ENCODE results near the gene SP6.

The SP6 gene

GRCh38 chr17:47840001-47840741, 10.8 kb downstream of the SP6 start:
- no peak for DNase-seq (ENCODE audit: low read depth, low spot score)
- H3K4me3 ChIP-seq (ENCODE audit: low read length): peak overlapping the region; percentile 81

- no peak for DNase-seq (ENCODE audit: low read depth, low spot score)
- no peak overlapping the region for H3K4me3 ChIP-seq (ENCODE audit: low read length)
These were observed 11.9 kb downstream of the SP6 start for GRCh38 chr17:47839071-47839470.

GRCh38 chr17:47838636-47839035, 12.3 kb downstream of the SP6 start:
- DNase-seq (ENCODE audit: low read depth, low spot score): no peak
- no peak overlapping the region for H3K4me3 ChIP-seq (ENCODE audit: low read length)

GRCh38 chr17:47837401-47838039, 13.4 kb downstream of the SP6 start:
- no peak overlapping the region for H3K4me3 ChIP-seq (ENCODE audit: low read length)
- DNase-seq (ENCODE audit: low read depth, low spot score): no peak

- DNase-seq (ENCODE audit: low read depth, low spot score): no peak
- H3K4me3 ChIP-seq (ENCODE audit: low read length): no peak overlapping the region
These were observed 14.4 kb downstream of the SP6 start for GRCh38 chr17:47836601-47837000.

- H3K4me3 ChIP-seq (ENCODE audit: low read length): no peak overlapping the region
- DNase-seq (ENCODE audit: low read depth, low spot score): no peak
These were observed 16.2 kb downstream of the SP6 start for GRCh38 chr17:47834756-47835155.

- DNase-seq (ENCODE audit: low read depth, low spot score): no peak
- H3K4me3 ChIP-seq (ENCODE audit: low read length): peak overlapping the region; percentile 100
These were observed 19.0 kb downstream of the SP6 start for GRCh38 chr17:47831934-47832327.

- peak within 1 kb of the TSS; percentile 100 for H3K4me3 ChIP-seq (ENCODE audit: low read length)
- DNase-seq (ENCODE audit: low read depth, low spot score): peak; percentile 84
These were observed 19.7 kb downstream of the SP6 start, which contains the start of the genes LRRC46 and MRPL10 for GRCh38 chr17:47831003-47831933. Gene LRRC46, plus strand, starts transcription at chr17:47831670. Its CDS starts 320 bp downstream, at chr17:47831990. Gene MRPL10, minus strand, starts transcription at chr17:47831541. Its CDS starts 30 bp downstream, at chr17:47831511.

GRCh38 chr17:47830396-47831002, 20.5 kb downstream of the SP6 start:
- DNase-seq (ENCODE audit: low read depth, low spot score): no peak

GRCh38 chr17:47829870-47830269, 21.1 kb downstream of the SP6 start:
- peak; percentile 17 for DNase-seq (ENCODE audit: low read depth, low spot score)
- no peak overlapping the region for H3K4me3 ChIP-seq (ENCODE audit: low read length)

More at GRCh38 chr17:47830396-47831002, 20.5 kb downstream of the SP6 start:
- peak overlapping the region; percentile 100 for H3K4me3 ChIP-seq (ENCODE audit: low read length)

GRCh38 chr17:47823519-47823918, 27.4 kb downstream of the SP6 start:
- DNase-seq (ENCODE audit: low read depth, low spot score): no peak

GRCh38 chr17:47822785-47823184, 28.2 kb downstream of the SP6 start:
- DNase-seq (ENCODE audit: low read depth, low spot score): no peak
- no peak overlapping the region for H3K4me3 ChIP-seq (ENCODE audit: low read length)

More at GRCh38 chr17:47823519-47823918, 27.4 kb downstream of the SP6 start:
- no peak overlapping the region for H3K4me3 ChIP-seq (ENCODE audit: low read length)

GRCh38 chr17:47821424-47822391, 29.3 kb downstream of the SP6 start, which contains the start of gene OSBPL7:
Gene OSBPL7, minus strand, starts transcription at chr17:47821794. Its CDS starts 1,516 bp downstream, at chr17:47820278.
- peak; percentile 79 for DNase-seq (ENCODE audit: low read depth, low spot score)
- peak within 1 kb of the TSS; percentile 95 for H3K4me3 ChIP-seq (ENCODE audit: low read length)

GRCh38 chr17:47821031-47821423, 29.9 kb downstream of the SP6 start:
- DNase-seq (ENCODE audit: low read depth, low spot score): no peak
- peak overlapping the region; percentile 95 for H3K4me3 ChIP-seq (ENCODE audit: low read length)

GRCh38 chr17:47820033-47820789, 30.8 kb downstream of the SP6 start:
- peak overlapping the region; percentile 95 for H3K4me3 ChIP-seq (ENCODE audit: low read length)
- no peak for DNase-seq (ENCODE audit: low read depth, low spot score)

- H3K4me3 ChIP-seq (ENCODE audit: low read length): no peak overlapping the region
- DNase-seq (ENCODE audit: low read depth, low spot score): no peak
These were observed 31.5 kb downstream of the SP6 start for GRCh38 chr17:47819475-47819874.

GRCh38 chr17:47818002-47818695, 32.8 kb downstream of the SP6 start:
- DNase-seq (ENCODE audit: low read depth, low spot score): no peak
- no peak overlapping the region for H3K4me3 ChIP-seq (ENCODE audit: low read length)

All from Jurkat, Clone E6-1 (cell line).